PC-3 (cell line): Measurements from ENCODE around the gene DDX10. TPM values are rescaled to one million over a fixed set of nuclear protein-coding genes. Genes with fewer than 3 reads are reported as not detected.

Experiments used
- ATAC-seq: fragments of 200-7000 bp; cut with Tn5 transposase; 2 replicates; pipeline ENCODE4 v1.9.1; 2020; ENCODE audit warnings: mild to moderate bottlenecking, moderate library complexity
- BruUV-seq: library from RNA; stranded (reverse); fragments of 400-500 nt; replicated peaks from 2 replicates; lab custom pipeline; 2021; lab: Mats Ljungman, UMichigan
- CTCF ChIA-PET: fragments of 300-600 bp; sonication (Branson Sonifier 250); formaldehyde crosslinking; loops from one replicate; lab custom pipeline; 2022; ENCODE audit warnings: antibody characterized with exemption; lab: Charles Lee
- POLR2A ChIA-PET: fragments of 300-600 bp; sonication (Branson Sonifier 250); formaldehyde crosslinking; loops from one replicate; lab custom pipeline; 2022; ENCODE audit warnings: antibody characterized with exemption; ENCODE audit not compliant: unreplicated experiment; lab: Charles Lee
- DNase-seq: peaks from one replicate; pipeline ENCODE4 v3.0.0-alpha.2; 2015
- H2AFZ ChIP-seq: fragments of 300-600 bp; sonication (generic); 2 replicates; pipeline ENCODE4 v1.6.0; 2016; ENCODE audit warnings: antibody characterized with exemption, low read length
- H3F3A ChIP-seq: fragments of 300-600 bp; sonication (generic); one replicate; pipeline ENCODE4 v1.6.0; 2017; ENCODE audit warnings: antibody characterized with exemption, low read length, control low read depth, mild to moderate bottlenecking; ENCODE audit not compliant: unreplicated experiment
- H3K27ac ChIP-seq: fragments of 300-600 bp; sonication (generic); 2 replicates; pipeline ENCODE4 v1.5.1; 2016; ENCODE audit warnings: mild to moderate bottlenecking, low read length
- H3K27me3 ChIP-seq: fragments of 300-600 bp; sonication (generic); 2 replicates; pipeline ENCODE4 v1.6.1; 2016; ENCODE audit warnings: low read length, mixed read lengths
- H3K36me3 ChIP-seq: fragments of 300-600 bp; sonication (generic); 2 replicates; pipeline ENCODE4 v1.6.1; 2016; ENCODE audit warnings: low read depth, mixed run types, low read length, mixed read lengths
- H3K4me1 ChIP-seq: fragments of 300-600 bp; sonication (generic); 2 replicates; pipeline ENCODE4 v1.5.1; 2016; ENCODE audit warnings: low read length; ENCODE audit not compliant: insufficient read depth
- H3K4me2 ChIP-seq: fragments of 300-600 bp; sonication (generic); 2 replicates; pipeline ENCODE4 v1.6.0; 2016; ENCODE audit warnings: low read length
- H3K4me3 ChIP-seq: fragments of 300-600 bp; sonication (generic); 2 replicates; pipeline ENCODE4 v1.5.1; 2016; ENCODE audit warnings: mild to moderate bottlenecking, low read length, mixed read lengths
- H3K79me2 ChIP-seq: fragments of 300-600 bp; sonication (generic); 2 replicates; pipeline ENCODE4 v1.6.1; 2017; ENCODE audit warnings: low read length, mixed read lengths
- H3K9ac ChIP-seq: fragments of 300-600 bp; sonication (generic); 2 replicates; pipeline ENCODE4 v1.6.0; 2016; ENCODE audit warnings: mild to moderate bottlenecking, low read length
- H3K9me2 ChIP-seq: fragments of 300-600 bp; sonication (generic); replicated peaks from 2 replicates; pipeline ENCODE4 v1.6.1; 2016; ENCODE audit warnings: mixed run types, low read length, mixed read lengths
- H3K9me3 ChIP-seq: fragments of 300-600 bp; sonication (generic); 2 replicates; pipeline ENCODE4 v1.6.1; 2016; ENCODE audit warnings: low read length, mixed read lengths
- H4K20me1 ChIP-seq: fragments of 300-600 bp; sonication (generic); 2 replicates; pipeline ENCODE4 v1.6.1; 2016; ENCODE audit warnings: low read length, mixed read lengths
- CTCF ChIP-seq: fragments of 300-600 bp; sonication (generic); conservative IDR thresholded peaks from 2 replicates; pipeline ENCODE4 v1.5.1; 2017; ENCODE audit warnings: antibody characterized with exemption, low read depth, mild to moderate bottlenecking, low read length
- EZH2 ChIP-seq: fragments of 300-600 bp; sonication (generic); IDR thresholded peaks from one replicate; pipeline ENCODE4 v1.6.1; 2017; ENCODE audit warnings: antibody characterized with exemption, mild to moderate bottlenecking, low read length; ENCODE audit not compliant: unreplicated experiment
- EZH2phosphoT487 ChIP-seq: fragments of 300-600 bp; sonication (generic); IDR thresholded peaks from 2 replicates; pipeline ENCODE4 v1.6.1; 2018; ENCODE audit warnings: mild to moderate bottlenecking, antibody characterized with exemption, low read length, borderline replicate concordance
- intact Hi-C: fragments of 100-400 bp; cut with micrococcal nuclease; formaldehyde crosslinking; loops from 2 replicates; pipeline ENCODE4 v1.9.0; 2023
- total RNA-seq: library from RNA; depleted of rRNA; stranded (reverse); fragments of >200 nt; gene quantifications from 2 replicates; pipeline ENCODE4 v1.2.3, GENCODE V29; 2014

The DDX10 gene
- total RNA-seq, 1 experiment from 2014 or later, result 55.2 TPM

- no peak overlapping the region for H3K27ac ChIP-seq
- TF ChIP-seq EZH2 (no peak), CTCF (no peak), EZH2phosphoT487 (no peak)
- H4K20me1 ChIP-seq, result no peaks in the 10 kb centered on the region
- H3K27me3 ChIP-seq, result no peaks in the 10 kb centered on the region
- DNase-seq (no peak), ATAC-seq (no peak)
- H3K36me3 ChIP-seq, result peaks cover 6% of the 10 kb centered on the region; the same call in 1 of the 2 replicates
- CTCF ChIA-PET, result no interaction called here
- H2AFZ ChIP-seq, result no peak overlapping the region
- BruUV-seq, result no TSS peak
- no peaks in the 10 kb centered on the region for H3K79me2 ChIP-seq
- POLR2A ChIA-PET, result no interaction called here
- peaks cover 12% of the 10 kb centered on the region for H3K4me1 ChIP-seq
- H3K4me2 ChIP-seq, result no peak overlapping the region
- no peaks in the 10 kb centered on the region for H3K9me2 ChIP-seq
- no peaks in the 10 kb centered on the region for H3F3A ChIP-seq
- no peak overlapping the region for H3K9ac ChIP-seq
- no peak overlapping the region for H3K4me3 ChIP-seq
- intact Hi-C loops, result no loop called here
- no peaks in the 10 kb centered on the region for H3K9me3 ChIP-seq
These were observed 187.8 kb downstream of the DDX10 start for GRCh38 chr11:108852701-108853100.

- intact Hi-C loops, result no loop called here
These were observed 188.3 kb downstream of the DDX10 start for GRCh38 chr11:108853151-108853550.

More at GRCh38 chr11:108853151-108853550, 188.3 kb downstream of the DDX10 start:
- Histone ChIP-seq H3K4me3 (no peak overlapping the region), H4K20me1 (no peaks in the 10 kb centered on the region), H2AFZ (no peak overlapping the region), H3K36me3 (peaks cover 6% of the 10 kb centered on the region; the same call in 1 of the 2 replicates), H3K27me3 (no peaks in the 10 kb centered on the region), H3K9me2 (no peaks in the 10 kb centered on the region), H3K79me2 (no peaks in the 10 kb centered on the region), H3K4me1 (peaks cover 12% of the 10 kb centered on the region), H3K9me3 (no peaks in the 10 kb centered on the region), H3K9ac (no peak overlapping the region), H3F3A (no peaks in the 10 kb centered on the region), H3K4me2 (no peak overlapping the region), H3K27ac (no peak overlapping the region)
- ATAC-seq (no peak), DNase-seq (no peak)
- no TSS peak for BruUV-seq
- CTCF ChIA-PET, result no interaction called here
- POLR2A ChIA-PET, result interaction anchor here (0.6 kb wide), 1 partner anchor 601 kb away, joined by 4 read pairs; no protein-coding TSS in a partner anchor
- TF ChIP-seq EZH2phosphoT487, result no peak
- TF ChIP-seq EZH2, result no peak
- no peak for TF ChIP-seq CTCF
